Stimulated activated naive CD8-positive, alpha-beta T cell treated with anti-CD3 and anti-CD28 coated beads, Interleukin-15, Interleukin-2, amounts not matched to agents 100 ng/mL and 50 ng/mL, for 24 hours (primary cell): ENCODE results near the gene IPP.
"Not testable (repeated sequence)": the region's sequence is repeated elsewhere in the genome, so short reads cannot be mapped to it uniquely, and the experiment has no call there.

Source experiments
- H3K27ac Mint-ChIP-seq: one replicate; pipeline ENCODE4 v1.8.0; 2021; ENCODE audit warnings: mild to moderate bottlenecking, mixed read lengths
- H3K27me3 Mint-ChIP-seq: one replicate; pipeline ENCODE4 v1.8.0; 2021; ENCODE audit warnings: mixed read lengths
- H3K36me3 Mint-ChIP-seq: one replicate; pipeline ENCODE4 v1.8.0; 2021; ENCODE audit warnings: low read depth, mixed read lengths
- H3K4me1 Mint-ChIP-seq: one replicate; pipeline ENCODE4 v1.8.0; 2021; ENCODE audit warnings: low read depth, mixed read lengths
- H3K4me3 Mint-ChIP-seq: one replicate; pipeline ENCODE4 v1.8.0; 2021; ENCODE audit warnings: mild to moderate bottlenecking, mixed read lengths
- H3K9me3 Mint-ChIP-seq: one replicate; pipeline ENCODE4 v1.8.0; 2021; ENCODE audit warnings: mixed read lengths

IPP gene

DNA sequence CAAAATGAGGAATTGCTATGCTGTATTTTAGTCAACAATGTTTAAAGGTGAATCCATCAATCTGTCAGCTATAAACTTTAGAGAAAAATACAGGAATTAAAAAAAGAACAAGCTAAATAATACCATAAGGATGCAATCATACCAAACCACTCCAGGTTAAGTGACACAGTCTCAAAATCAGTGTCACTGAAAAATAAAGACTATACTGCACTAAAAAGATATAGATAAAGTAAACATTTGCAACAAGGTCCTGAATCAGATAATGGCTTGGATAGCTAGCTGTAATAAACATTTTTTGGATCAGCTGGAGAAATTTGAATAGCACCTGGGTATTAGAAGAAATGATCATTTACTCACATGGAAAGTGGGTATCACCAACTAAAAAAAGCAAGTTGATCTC lies 72.0 kb downstream of the IPP start:
- Mint-ChIP-seq H3K9me3 (no peaks in the 10 kb centered on the region), H3K4me3 (no peak overlapping the region), H3K4me1 (peaks cover 89% of the 10 kb centered on the region), H3K27me3 (no peaks in the 10 kb centered on the region), H3K36me3 (peaks cover 27% of the 10 kb centered on the region), H3K27ac (no peak overlapping the region)

DNA sequence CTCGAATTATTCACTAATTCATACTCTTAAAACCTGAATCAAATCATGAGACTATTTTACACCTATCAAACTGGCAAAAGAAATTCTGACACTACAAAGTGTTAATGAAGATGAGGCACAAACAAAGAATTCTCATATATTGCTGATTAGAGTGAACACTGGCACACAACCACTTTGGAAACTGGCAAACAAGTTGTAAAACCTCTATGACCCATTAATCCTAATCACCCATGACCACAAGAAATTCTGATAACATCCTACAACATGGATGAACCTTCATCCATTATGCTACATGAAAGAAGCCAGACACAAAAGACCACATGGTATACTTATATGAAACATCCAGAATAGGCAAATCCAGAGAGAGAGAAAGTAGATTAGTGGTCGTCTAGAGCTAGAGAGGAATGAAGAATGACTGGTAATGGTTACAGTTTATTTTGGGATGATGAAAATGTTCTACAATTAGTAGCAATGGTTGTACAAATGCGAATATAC lies 72.7 kb downstream of the IPP start:
- Mint-ChIP-seq H3K27me3 (no peaks in the 10 kb centered on the region), H3K4me1 (peaks cover 94% of the 10 kb centered on the region), H3K4me3 (no peak overlapping the region), H3K9me3 (no peaks in the 10 kb centered on the region), H3K36me3 (peaks cover 34% of the 10 kb centered on the region), H3K27ac (no peak overlapping the region)

DNA sequence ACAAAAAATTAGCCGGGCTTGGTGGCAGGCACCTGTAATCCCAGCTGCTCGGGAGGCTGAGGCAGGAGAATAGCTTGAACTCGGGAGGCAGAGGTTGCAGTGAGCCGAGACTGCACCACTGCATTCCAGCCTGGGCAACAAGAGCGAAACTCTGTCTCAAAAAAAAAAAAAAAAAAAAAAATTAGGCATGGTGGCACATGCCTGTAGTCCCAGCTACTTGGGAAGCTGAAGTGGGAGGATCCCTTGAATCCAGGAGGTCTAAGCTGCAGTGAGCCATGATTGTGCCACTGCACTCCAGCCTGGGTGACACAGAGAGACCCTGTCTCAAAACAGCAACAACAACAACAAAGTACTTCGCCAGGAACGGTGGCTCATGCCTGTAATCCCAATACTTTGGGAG lies 73.9 kb downstream of the IPP start:
- Mint-ChIP-seq H3K36me3 (peaks cover 39% of the 10 kb centered on the region), H3K27ac (peak overlapping the region; percentile 48), H3K4me1 (peaks cover 90% of the 10 kb centered on the region)
- not testable (repeated sequence) for H3K9me3 Mint-ChIP-seq, H3K27me3 Mint-ChIP-seq, H3K4me3 Mint-ChIP-seq

DNA sequence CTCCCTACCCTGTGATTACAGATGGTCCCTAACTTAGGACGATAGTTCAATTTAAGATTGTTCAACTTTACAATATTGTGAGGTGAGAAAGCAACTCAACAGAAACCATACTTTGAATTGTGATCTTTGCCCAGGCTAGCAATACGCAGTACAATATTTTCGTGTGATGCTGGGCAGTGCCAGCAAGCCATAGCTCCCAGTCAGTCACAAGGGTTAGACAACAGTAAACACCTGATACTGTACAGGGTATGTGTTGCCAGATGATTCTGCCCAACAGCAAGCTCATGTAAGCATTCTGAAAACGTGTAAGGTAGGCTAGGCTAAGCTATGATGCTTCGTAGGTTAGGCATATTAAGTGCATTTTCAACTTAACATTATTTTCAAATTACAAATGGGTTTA lies 76.0 kb downstream of the IPP start:
- Mint-ChIP-seq H3K4me1 (peaks cover 82% of the 10 kb centered on the region), H3K27ac (no peak overlapping the region), H3K4me3 (no peak overlapping the region), H3K27me3 (no peaks in the 10 kb centered on the region), H3K9me3 (no peaks in the 10 kb centered on the region), H3K36me3 (peaks cover 30% of the 10 kb centered on the region)

DNA sequence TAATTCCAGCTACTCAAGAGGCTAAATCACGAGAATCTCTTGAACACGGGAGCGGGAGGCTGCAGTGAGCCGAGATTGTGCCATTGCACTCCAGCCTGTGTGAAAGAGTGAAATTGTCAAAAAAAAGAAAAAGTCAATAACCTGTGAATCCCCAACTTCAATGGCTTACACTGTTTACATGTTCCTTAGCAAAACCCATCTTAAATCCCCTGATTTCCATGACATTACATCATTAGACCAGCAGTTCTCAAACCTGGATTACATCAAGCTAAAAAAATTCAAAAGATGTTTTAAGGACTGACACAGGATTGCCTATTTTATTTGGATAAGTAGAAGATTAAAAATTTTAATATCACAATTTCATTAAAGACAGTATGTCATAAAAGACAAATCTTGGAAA lies 76.5 kb downstream of the IPP start:
- no peaks in the 10 kb centered on the region for H3K9me3 Mint-ChIP-seq
- H3K4me1 Mint-ChIP-seq: peaks cover 82% of the 10 kb centered on the region
- no peaks in the 10 kb centered on the region for H3K27me3 Mint-ChIP-seq
- peaks cover 30% of the 10 kb centered on the region for H3K36me3 Mint-ChIP-seq
- no peak overlapping the region for H3K27ac Mint-ChIP-seq
- no peak overlapping the region for H3K4me3 Mint-ChIP-seq

DNA sequence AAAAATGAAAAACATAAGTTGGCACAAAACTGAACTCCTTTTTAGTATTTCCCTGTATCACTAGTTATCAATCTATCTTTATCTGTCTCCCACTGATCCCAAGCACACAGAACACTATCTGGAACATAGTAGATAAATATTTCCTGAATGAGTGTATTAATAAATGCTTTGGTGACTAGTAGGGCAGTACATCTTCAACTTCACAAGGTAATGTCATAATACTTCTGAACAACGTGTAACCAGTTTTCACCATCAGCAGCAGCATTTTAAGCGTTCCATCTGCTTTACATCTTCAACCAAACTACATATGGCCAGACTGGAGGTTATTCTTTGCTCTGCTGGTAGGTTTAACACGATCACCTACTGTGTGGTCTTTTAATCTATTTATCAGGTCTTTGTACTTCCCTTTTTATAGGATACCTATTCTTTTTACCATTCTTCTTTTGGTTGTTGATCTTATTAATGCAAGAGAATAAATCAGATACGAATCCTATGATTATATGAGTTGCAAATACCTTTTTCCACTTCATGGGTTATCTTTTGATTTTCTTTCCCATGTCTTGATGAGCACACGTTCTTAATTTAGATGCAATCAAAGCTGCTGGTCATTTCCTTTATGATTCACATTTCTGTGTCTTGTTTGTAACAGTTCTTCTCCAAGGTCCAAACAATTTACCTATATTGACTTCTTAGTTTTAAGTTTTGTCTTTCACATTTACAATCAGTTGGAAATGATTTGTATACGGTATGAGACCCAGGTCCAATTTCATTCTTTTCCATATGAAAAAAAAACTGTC lies 80.4 kb downstream of the IPP start:
- peaks cover 63% of the 10 kb centered on the region for H3K4me1 Mint-ChIP-seq
- H3K4me3 Mint-ChIP-seq: no peak overlapping the region
- H3K27ac Mint-ChIP-seq: peak overlapping the region; percentile 26
- peaks cover 43% of the 10 kb centered on the region for H3K36me3 Mint-ChIP-seq
- no peaks in the 10 kb centered on the region for H3K9me3 Mint-ChIP-seq
- H3K27me3 Mint-ChIP-seq: no peaks in the 10 kb centered on the region

DNA sequence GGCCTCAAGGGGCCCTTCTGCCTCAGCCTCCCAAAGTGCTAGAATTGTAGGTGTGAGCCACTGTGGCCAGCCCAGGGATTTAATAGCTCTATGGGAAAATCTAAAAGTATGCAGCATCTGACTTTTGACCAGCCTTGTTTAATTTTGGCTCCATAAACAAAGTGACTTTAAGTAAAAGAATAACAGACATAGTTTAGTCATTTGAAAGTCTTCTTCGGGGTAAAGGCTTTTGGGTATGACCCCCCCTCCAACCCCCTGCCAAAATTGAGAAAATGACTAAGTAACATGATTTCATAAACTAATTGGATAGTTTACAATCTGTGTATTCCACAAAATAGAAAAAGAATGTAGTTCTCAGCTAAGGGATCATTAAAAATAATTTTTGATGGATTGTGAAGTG lies 81.1 kb downstream of the IPP start:
- no peak overlapping the region for H3K4me3 Mint-ChIP-seq
- H3K4me1 Mint-ChIP-seq: peaks cover 56% of the 10 kb centered on the region
- H3K9me3 Mint-ChIP-seq: no peaks in the 10 kb centered on the region
- H3K27ac Mint-ChIP-seq: no peak overlapping the region
- no peaks in the 10 kb centered on the region for H3K27me3 Mint-ChIP-seq
- peaks cover 38% of the 10 kb centered on the region for H3K36me3 Mint-ChIP-seq

DNA sequence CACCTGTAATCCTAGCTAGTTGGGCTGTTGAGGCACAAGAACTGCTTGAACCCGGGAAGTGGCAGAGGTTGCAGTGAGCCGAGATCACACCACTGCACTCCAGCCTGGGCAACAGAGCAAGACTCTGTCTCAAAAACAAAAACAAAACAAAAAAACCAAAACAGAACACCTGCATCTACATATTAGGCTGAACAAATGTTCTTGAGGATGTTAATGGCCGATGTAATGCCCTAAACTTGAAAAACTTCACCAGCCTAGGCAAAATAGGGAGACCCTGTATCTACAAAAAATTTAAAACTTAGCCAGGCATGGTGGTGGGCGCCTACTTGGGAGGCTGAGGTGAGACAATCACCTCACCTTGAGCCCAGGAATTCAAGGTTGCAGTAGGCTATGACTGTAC lies 81.9 kb downstream of the IPP start:
- Mint-ChIP-seq H3K27ac (no peak overlapping the region), H3K4me3 (no peak overlapping the region), H3K27me3 (no peaks in the 10 kb centered on the region), H3K9me3 (no peaks in the 10 kb centered on the region), H3K36me3 (peaks cover 30% of the 10 kb centered on the region), H3K4me1 (peaks cover 50% of the 10 kb centered on the region)

DNA sequence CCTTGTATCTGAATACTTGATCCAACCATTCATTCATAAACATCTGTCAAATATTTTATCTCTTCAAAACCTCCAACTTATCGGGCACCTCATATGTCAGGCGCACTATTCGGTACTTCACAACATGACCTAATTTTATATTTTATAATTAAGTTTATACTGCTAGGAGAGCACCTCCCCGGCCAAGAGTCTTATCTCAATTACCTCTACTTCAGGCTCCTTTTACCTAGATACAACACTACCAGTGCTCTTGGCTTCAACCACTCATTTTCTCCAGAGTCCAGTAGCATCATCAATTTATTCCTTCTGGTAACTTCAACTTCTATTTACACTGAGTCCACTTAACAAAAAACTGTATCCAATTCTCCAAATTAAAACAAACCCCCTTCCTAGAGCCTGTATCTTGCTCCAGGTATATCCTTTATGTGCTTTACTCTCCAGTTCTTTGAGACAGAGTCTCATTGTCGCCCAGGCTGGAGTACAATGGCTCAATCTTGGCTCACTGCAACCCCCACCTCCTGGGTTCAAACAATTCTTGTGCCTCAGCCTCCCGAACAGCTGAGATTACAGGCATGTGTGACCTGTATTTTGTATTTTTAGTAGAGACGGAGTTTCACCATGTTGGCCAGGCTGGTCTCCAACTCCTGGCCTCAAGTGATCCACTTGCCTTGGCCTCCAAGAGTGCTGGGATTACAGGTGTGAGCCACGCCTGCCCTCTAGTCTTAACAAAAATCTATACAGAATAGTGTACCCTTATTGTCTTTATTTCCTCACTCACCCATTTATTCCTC lies 82.9 kb downstream of the IPP start:
- H3K9me3 Mint-ChIP-seq: no peaks in the 10 kb centered on the region
- peak overlapping the region; percentile 52 for H3K27ac Mint-ChIP-seq
- no peaks in the 10 kb centered on the region for H3K27me3 Mint-ChIP-seq
- peaks cover 20% of the 10 kb centered on the region for H3K36me3 Mint-ChIP-seq
- peaks cover 46% of the 10 kb centered on the region for H3K4me1 Mint-ChIP-seq
- H3K4me3 Mint-ChIP-seq: no peak overlapping the region

DNA sequence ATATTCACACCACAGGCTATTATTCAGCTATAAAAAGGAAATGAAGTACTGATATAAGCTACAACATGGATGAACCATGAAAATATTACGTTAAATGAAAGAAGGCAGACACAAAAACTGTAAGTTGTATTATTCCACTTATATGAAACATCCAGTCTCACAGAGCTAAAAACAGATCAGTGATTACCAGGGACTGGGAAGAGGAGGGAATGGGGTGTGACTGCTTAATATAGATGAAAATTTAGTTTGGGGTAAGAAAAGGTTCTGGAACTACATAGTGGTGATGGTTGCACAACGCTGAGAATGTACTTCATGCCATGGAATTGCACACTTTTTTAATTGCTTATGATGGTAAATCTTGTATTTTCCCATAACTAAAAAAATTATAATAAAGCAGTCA lies 83.6 kb downstream of the IPP start:
- no peaks in the 10 kb centered on the region for H3K27me3 Mint-ChIP-seq
- H3K27ac Mint-ChIP-seq: no peak overlapping the region
- no peaks in the 10 kb centered on the region for H3K9me3 Mint-ChIP-seq
- peaks cover 42% of the 10 kb centered on the region for H3K4me1 Mint-ChIP-seq
- H3K4me3 Mint-ChIP-seq: no peak overlapping the region
- H3K36me3 Mint-ChIP-seq: peaks cover 18% of the 10 kb centered on the region

DNA sequence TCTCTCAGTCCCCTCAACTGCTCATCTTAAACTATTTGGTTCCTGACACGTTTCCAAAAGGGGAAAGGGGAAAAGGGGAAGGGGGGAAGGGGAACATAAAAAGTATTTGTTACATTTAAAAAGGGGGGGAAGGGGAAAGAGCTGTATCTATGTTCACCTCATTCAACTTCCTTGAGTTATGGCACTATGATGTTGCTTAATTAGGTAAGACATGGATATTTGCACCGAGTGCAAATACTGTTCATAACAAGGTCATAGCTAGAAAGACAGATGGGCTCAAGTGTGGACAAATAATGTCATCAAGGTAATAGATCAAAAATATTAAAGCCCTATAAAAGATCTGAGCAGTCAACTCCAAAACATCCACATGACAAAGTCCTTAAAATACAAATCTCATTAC lies 90.1 kb downstream of the IPP start:
- no peak overlapping the region for H3K27ac Mint-ChIP-seq
- H3K4me3 Mint-ChIP-seq: no peak overlapping the region
- H3K4me1 Mint-ChIP-seq: peaks cover 8% of the 10 kb centered on the region
- H3K9me3 Mint-ChIP-seq: no peaks in the 10 kb centered on the region
- peaks cover 59% of the 10 kb centered on the region for H3K36me3 Mint-ChIP-seq
- H3K27me3 Mint-ChIP-seq: no peaks in the 10 kb centered on the region

DNA sequence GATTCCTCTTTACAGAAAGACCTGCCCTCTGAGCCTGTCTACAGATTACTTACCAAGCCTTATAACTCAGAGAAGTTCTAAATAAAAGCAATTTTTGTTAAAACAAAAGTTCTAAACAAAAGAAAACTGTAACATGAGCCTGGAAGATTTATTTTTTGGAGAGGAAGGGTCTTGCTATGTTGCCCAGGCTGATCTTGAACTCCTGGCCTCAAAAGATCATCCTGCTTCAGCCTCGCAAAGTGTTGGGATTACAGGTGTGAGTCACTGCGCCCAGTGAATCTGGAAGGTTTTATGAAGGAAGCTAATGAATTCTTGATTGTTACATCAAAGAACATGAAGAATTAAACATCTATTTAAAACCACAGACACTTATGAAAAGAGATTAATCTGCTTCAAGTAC lies 91.2 kb downstream of the IPP start:
- peaks cover 13% of the 10 kb centered on the region for H3K4me1 Mint-ChIP-seq
- no peak overlapping the region for H3K4me3 Mint-ChIP-seq
- no peaks in the 10 kb centered on the region for H3K27me3 Mint-ChIP-seq
- peaks cover 66% of the 10 kb centered on the region for H3K36me3 Mint-ChIP-seq
- no peaks in the 10 kb centered on the region for H3K9me3 Mint-ChIP-seq
- H3K27ac Mint-ChIP-seq: no peak overlapping the region

DNA sequence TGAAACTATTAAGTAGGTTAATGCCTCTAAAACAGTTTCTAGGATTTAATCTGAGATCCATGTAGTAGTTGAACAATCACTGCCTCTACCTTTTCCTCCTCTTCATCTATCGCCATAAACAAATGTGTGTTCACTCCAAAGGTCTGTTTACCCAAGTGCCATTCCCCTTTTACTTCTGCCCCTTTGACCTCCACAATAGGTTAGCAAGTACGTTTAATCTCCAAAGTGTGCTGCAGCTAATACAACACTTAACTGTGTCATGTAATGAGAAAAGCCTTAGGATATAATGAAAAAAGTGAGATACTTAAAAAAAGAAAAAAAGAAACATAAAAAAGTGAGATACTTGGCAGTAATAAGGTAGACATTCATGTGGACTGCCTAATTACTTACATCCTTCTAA lies 92.3 kb downstream of the IPP start:
- Mint-ChIP-seq H3K36me3 (peaks cover 70% of the 10 kb centered on the region), H3K4me1 (peaks cover 8% of the 10 kb centered on the region), H3K27me3 (no peaks in the 10 kb centered on the region), H3K9me3 (no peaks in the 10 kb centered on the region), H3K4me3 (no peak overlapping the region), H3K27ac (no peak overlapping the region)

DNA sequence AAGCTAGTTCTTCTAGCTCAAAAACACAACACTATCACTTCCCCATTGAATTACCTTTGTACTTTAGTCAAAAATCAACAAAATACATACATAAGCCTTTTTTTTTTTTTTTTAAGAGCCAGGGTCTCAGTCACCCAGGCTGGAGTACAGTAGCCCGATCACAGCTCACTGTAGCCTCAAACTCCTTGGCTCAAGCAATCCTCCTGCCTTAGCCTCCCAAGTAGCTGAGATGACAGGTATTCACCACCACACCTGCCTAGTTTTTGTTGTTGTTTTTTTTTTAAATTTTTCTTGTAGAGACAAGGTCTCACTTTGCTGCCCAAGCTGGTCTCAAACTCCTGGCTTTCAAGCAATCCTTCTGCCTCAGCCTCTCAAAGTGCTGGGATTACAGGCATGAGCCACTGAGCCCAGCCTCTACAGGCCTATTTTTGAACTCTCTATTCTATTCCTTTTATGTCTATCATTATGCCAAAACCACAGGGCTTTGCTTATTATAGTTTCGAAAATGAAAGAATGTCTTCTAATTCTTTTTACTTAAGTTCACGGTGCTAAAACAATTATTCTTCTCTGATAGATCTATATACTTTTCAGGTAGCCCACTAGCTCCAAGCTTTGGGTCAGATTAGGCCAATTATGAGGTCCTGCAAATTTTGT lies 93.8 kb downstream of the IPP start:
- peaks cover 6% of the 10 kb centered on the region for H3K4me1 Mint-ChIP-seq
- no peaks in the 10 kb centered on the region for H3K27me3 Mint-ChIP-seq
- peaks cover 83% of the 10 kb centered on the region for H3K36me3 Mint-ChIP-seq
- H3K4me3 Mint-ChIP-seq: no peak overlapping the region
- no peak overlapping the region for H3K27ac Mint-ChIP-seq
- H3K9me3 Mint-ChIP-seq: no peaks in the 10 kb centered on the region
